Fibroblast of skin of abdomen (primary cell): ENCODE measurements around the gene PGAM2.
A peak's percentile ranks its signal among the peaks of the same experiment; 100 is the strongest.
"Not testable (repeated sequence)": the region's sequence is repeated elsewhere in the genome, so short reads cannot be mapped to it uniquely, and the experiment has no call there.

Experiments
- DNase-seq: peaks from one replicate; pipeline ENCODE4 v3.0.0-alpha.2; 2013

Gene PGAM2

DNA sequence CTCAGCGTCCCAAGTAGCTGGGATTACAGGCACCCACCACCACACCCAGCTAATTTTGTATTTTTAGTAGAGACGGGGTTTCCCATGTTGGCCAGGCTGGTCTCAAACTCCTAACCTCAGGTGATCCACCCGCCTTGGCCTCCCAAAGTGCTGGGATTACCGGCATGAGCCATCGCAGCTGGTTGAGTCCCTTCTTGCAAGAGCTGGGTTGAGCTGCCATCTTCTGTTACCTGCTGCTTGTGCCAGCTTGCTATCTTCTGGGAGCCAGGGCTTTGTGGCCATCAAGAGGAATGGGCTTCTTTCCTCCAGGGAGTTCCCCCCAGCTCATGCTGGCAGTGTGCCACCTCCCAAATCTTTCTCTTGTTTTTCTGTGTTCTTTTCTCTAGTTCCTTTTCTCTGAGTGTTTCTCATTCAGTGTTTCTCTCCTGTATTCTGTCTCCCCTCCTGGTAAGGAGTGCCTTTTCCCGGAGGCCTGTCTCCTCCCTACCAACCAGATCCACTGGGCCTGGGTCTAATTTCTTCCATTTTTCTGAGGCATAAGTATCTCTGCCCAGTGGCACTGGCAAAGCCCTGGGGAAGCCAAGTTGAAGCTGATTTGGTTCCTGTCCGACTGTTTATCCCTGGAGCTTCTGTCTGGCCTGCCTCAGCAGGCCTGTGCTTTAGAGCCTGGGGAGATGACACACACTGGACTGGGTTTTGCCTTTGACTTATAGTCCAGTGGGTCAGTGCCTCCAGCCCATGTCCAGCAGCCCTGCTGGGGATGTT, 17.2 kb downstream of the PGAM2 start:
- DNase-seq = no peak

DNA sequence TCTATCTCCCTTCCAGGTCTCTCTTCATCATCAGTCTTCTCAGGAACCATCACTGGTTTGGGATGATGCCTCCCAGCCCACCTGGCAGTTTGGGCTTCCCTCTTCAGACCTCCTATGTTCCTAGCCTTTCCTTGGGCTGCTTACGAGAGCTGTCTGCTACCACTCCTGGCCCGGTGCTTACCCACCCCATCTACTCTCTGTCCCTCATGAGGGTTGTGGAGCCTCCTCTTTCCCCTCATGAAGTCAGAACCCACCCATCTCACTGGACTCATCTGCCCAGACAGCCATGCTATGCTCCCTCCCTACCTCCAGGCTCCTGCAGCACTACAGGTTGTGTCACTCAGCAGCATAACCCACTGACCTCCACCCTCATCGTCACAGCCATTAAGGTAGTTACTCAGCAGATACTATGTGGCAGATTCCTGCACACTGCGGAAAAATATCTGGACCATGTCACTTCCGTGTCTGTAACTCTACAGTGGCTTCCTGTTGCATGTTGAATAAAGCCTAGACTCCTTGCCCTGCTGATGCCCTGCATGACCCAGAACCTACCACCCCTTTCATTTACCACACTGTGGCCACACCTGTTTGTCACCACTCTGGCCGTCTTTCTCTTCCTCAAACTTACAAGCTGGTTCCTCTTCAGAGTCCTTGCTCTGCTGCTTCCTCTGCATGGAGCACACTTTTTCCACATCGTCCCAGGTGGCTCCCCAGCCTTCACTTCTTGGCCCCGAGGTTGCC, 18.9 kb downstream of the PGAM2 start:
- no peak for DNase-seq

DNA sequence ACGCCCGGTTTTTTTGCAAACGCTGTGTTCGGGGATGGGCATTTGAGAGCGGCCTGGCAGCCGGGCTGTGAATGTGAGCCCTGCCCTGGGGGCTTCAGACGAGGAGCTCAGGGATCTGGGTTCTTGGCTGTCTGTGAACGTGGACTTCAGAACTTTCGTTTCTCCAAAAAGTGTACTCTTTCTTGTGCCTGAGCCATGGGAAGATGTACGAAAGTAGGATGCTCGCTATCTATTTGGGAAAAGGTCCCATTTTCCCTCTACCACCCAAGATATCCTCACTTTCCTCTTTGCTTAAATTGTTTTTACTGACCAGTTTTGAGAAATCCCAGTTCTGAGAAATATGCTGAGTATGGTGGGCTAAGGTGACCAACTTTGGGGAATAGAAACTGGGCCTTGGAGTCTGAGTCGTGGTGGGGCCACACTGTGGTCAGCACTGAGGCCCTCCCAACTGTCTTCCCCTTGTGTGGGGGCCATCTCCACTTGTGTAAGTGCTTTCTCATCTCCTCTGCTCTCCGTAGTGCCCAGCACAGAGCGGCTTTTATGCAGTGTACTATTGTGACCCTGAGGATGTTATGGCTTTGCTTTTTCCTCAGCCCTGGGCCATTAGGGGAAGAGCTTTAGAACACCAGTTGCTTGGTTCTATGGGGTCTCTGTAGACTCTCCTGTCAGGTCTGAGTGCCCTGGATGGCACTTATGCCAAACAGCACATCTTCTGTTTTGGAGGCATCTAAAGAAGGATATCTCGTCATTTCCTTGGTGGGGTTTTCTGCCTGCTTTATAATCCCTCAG, 19.9 kb downstream of the PGAM2 start:
- DNase-seq = no peak

DNA sequence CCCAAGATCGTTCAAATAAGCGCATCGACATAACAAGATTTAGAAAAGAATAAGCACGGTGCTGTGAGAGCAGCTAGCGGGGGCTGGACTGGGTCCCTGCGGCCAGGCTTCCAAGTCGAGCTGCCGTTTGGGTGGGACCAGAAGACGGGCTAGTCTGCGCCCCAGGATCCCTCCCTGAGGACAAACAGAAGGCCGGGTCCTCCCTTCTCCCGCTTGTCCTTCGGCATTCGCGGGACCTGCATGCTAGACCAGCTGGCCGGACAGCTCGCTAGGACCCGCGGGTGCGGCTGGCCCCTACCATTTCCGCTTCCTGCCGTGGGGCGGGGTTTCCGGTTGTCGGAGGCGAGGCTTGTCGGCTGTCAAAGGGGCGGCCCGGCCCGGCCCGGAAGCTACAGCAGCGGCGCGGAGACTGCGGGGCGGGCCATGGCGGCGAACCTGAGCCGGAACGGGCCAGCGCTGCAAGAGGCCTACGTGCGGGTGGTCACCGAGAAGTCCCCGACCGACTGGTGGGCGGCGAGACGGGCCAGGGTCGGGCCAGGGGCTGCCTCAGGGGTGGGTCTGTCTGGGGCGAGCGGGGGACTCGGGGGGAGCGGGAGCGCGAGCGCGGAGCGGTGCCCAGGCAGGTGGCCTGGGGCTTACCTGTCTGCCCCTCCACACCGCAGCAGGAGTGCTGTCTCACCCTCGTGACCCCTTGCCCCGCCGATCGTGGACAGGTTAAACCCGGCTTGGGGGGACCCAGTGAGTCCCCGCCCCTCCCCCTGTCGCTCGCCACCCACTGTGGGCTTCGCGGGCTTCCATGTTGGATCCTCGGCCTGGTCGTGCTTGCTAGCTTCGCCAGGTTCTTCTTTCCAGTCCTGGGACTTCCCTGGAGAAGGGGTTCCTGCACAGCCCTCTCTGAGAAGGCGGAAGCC, 20.8 kb downstream of the PGAM2 start, which contains the start of gene DBNL:
DBNL (plus strand) TSS at position 388 of the 911 bp plus-strand sequence; CDS start at position 424, 36 bp downstream.
- peak; percentile 80 for DNase-seq

DNA sequence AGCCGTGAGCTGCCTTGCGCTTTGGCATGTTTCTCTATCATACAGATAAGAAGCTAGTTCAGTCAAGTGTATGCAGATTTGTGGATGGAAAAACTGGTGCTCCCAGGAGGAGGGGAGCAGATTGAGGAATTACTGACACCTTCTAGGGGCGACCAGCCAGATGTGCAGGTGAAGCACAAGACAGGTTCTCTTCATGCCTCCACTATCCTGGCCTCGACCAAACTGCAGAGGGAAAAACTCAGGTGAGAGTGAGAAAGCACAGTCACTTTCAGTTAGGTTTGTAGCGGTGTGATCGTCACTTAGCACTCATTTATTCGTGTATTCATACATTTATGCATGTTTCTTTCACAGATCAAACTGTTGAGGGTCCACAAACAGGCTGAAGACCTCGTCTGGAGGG, 21.5 kb downstream of the PGAM2 start:
- DNase-seq = no peak

DNA sequence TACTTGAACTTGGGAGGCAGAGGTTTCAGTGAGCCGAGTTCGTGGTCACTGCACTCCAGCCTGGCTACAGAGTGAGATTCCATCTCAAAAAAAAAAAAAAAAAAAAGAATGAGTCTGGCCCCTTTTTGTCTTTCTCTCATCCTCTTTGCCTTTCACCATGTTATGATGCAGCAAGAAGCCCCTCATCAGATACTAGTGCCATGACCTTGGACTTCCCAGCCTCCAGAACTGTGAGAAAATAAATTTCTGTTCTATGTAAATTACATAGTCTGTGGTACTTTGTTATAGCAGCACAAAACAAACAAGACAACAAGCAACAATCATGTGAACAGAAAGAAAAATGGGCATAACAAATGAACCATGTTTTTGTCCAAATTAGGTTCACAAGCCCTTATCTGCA, 23.1 kb downstream of the PGAM2 start:
- DNase-seq = no peak

DNA sequence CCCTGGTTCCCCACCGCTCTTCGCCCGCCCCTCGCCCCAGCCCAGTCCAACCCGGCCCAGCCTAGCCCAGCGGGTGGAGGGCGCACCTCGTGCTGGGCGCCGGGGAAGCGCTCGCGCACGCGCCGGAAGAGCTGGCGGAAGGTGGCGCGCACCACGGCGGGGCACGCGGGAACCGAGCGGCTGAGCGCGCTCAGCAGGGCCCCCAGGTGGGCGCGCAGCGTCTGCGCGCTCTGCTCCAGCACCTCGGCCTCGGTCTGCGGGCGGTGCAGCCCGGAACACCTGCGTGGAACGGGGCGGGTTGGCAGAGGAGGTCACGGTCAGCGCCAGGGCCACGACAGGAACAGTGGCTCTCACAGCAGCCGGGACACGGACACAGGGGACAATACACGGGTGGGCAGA, 24.9 kb downstream of the PGAM2 start:
- not testable (repeated sequence) for DNase-seq

DNA sequence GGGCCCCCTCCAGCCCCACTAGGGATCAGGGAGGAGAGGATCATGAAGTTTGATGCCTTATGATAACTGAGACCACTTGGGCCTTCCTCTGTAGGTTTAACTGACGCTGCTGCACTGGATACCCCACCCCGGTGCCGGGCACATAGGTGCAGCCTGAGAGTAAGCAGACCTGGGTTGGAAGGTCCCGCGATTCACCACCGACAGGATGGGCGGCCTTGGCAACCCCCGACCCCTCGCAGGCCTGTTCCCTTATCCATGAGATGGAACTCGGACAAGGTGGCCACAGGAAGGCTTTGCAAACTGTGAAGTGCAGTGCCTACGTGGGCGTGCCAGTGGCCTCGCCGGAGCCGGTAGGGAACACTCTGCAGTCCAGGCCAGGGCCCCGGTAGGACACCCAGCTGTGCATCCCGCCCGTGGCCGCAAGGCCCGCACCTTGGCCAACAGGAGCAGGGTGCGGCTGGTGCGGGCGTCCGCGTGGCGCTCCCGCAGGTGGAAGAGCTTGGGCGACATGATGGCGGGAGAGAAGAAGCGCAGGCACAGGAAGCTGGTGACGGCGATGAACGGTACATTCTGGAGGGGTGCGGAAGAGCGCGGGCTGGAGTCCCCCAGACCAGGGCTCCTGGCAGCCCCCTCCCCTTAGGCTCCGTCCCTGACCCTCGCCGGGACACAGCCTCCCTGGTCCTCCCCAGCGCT, 25.4 kb downstream of the PGAM2 start:
- not testable (repeated sequence) for DNase-seq

DNA sequence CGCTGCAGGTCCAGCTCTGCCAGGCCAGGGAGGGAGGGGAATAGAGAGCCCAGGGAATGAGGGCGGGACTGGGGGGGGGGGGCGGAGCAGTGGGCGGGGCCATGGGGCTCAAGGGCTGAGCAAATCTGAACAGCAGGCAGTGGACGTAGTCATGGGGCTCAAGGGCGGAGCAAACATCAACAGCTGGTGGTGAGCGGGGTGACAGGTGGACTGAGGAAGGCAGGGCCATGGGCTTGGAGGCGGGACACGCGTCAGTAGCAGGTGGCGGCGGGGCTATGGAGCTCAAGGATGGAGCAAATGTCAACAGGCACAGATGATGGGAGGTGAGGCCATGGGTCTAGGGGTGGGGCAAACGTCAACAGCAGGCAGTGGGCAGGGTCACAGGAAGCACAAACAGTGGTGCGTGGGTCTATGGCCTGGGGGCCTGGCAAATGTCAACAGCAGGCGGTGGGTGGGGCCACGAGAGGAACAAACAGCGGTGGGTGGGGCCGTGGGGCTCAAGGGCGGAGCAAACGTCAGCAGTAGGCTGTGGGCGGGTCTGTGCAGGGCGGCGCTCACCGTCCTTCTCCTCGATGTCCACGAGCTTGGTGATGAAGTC, 26.3 kb downstream of the PGAM2 start:
- peak; percentile 4 for DNase-seq

DNA sequence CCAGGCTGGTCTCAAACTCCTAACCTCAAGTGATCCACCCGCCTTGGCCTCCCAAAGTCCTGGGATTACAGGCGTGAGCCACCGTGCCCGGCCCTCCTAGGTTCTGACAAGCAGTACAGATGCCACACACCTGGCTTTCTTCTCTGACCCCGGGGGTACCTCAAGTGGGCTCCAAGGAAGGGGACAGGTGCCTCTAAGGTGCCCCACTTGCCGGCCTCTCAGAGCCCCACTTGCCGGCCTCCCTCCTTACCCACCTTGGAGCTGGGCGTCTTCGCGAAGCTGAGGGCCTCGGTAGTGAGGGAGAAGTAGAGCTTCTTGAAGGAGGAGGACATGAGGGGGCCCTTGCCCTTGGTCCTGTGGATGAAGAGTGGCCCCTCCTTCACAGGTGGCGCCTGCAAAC, 26.8 kb downstream of the PGAM2 start:
- DNase-seq = not testable (repeated sequence)

DNA sequence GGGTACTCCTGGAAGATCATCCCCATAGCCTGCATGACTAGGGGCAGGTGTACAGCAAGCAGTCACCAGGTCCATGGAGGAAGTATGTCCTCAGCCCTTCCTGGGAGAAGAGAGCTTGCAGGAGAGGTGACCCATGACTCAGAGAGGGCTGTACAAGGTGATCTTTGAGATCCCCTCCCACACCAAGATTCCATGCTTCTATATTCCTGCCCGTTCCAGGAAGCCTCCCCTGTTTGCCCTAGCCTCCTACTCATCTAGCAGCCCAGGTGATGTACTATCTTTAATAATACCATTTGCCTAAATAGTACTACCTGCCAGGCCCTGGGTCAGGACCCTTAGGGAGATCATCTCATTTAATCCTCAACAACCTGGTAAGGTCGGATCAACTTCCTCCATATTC, 27.4 kb downstream of the PGAM2 start:
- DNase-seq = not testable (repeated sequence)

DNA sequence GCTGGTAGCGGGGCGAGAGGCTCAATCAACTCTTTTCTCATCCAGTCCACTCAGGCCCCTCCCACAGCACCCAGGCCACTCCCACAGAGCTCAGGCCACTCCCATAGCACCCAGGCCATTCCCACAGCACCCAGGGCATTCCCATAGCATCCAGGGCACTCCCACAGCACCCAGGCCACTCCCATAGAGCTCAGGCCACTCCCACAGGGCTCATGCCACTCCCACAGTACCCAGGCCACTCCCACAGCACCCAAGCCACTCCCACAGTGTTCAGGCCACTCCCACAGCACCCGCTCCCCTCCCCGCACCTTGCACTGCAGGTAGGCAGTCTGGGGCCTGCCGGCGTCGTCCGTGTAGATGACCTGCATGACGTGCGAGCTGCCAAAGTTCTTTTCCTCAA, 29.0 kb downstream of the PGAM2 start:
- DNase-seq = not testable (repeated sequence)

DNA sequence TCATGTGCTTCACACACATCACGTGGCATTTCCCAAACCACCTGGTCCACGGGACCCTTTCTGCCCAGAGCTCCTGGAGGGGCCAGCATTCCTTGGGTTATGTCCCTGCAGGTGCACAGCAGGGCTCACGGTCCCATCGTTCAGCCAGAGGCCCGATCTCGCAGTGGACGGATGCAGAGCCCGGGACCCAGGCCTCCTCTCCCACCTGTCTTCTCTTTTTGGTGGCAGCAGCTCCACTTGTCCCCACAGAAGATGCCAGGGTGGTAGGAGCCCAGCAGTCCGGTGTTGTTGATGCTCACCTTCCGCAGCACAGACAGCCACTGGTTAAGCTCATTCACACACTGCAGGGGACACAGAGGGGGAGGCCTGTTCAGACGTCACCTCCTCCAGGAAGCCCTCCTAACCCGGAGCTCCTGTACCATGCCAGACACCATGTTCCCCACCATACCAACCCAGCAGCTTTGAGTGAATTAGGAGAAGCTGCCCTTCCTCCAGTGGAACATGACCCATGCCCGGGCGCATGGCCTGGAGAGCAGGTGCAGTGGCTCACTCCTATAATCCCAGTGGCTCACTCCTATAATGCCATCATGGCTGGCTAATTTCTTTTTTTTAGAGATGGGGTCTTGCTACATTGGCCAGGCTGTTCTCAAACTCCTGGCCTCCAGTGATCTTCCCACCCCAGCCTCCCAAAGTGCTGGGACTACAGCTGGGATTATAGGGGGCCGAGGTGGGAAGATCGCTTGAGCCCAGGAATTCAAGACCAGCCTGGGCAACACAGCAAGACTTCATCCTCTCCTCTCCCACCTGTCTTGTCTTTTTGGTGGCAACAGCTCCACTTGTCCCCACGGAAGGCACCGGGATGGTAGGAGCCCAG, 31.2 kb downstream of the PGAM2 start:
- not testable (repeated sequence) for DNase-seq

DNA sequence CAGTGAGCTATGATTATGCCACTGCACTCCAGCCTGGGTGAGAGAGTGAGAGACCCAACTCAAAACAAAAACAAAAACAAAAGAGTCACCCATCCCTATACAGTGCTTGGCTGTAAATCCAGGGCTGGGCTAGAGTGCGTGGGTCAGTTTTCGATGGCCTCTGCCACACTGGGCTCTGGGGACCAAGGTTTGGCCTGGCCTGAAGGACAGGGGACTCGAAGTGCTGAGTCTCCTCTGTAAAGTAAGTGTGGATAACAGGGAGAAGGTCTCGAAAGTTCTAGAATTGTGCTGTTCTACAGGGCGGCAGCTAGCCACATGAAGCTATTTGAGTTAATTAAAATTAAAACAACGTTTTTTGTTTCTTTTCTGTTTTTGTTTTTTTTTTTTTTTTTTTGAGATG, 33.3 kb downstream of the PGAM2 start:
- DNase-seq = not testable (repeated sequence)

DNA sequence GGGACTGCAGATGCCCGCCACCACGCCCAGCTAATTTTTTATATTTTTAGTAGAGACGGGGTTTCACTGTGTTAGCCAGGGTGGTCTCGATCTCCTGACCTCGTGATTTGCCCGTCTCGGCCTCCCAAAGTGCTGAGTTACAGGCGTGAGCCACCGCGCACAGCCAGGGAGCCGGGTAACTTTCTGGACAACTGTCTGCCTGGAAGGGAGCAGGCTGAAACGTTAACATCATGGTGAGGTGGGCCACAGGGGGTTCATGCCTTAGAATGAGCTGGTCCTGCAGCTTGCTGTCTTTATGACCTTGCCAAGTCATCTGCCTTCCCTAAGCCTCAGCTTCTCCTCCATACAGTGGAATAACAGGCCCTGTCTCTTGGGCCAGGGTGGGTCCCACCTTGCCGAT, 34.0 kb downstream of the PGAM2 start:
- DNase-seq = not testable (repeated sequence)

DNA sequence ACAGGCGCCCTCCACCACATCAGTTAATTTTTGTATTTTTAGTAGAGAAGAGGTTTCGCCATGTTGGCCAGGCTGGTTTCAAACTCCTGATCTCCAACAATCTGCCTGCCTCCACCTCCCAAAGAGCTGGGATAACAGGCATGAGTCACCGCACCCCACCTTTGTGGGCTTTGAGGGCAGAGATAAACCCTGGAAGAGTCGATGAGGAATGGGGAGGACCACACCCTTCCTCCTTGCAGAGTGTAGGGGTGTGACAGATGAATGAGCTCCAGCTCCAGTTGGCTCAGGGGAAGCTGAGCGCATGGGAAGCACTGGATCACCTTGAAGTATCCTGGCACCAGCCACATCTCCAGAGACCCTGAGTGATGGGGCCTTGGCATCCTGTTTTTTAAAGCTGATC, 35.3 kb downstream of the PGAM2 start:
- DNase-seq = not testable (repeated sequence)

DNA sequence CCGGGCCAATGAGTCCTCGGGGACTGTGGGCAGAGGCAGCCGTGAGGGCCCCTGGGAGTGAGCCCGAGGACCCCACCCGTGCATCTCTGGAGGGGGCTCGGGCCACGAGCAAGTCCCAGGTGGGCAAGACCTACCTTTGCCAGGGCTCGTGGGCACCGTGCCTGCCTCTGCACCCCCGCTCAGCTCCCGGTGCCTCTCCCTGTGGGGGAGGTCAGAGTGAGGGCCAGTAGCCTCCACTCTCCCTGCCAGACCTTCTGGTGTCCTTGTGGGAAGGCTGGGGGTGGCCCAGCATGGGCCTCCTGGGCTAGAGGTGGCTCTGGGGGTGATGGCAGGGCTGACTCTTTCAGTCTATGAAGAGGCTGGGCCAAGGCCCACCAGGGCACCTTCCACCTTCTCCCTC, 35.9 kb downstream of the PGAM2 start:
- DNase-seq = not testable (repeated sequence)

DNA sequence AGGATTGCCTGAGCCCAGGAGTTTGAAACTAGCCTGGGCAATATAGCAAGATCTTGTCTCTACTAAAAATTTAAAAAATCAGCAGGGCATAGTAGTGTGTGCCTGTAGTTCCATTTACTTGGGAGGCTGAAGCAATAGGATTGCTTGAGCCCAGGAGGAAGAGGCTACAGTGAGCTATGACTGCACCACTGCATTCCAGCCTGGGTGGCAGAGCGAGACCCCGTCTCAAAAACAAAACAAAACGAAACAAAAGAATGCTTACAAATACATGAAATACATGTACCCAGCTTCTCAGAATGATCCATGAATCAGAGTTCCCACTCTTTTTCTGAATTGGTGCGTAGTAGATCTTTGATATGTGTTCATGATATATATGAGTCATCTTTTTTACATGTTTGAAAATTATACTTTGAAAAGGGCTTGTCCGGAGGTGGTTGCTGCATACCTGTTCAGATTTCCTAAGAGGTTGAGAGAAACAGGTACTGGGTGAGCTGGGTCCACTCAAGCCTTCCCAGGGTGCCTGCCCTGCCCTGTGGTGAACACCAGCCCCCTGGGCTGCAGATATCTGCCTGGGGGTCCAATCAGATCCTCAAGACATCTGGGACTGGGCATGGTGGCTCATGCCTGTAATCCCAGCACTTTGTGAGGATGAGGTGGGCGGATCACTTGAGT, 42.4 kb downstream of the PGAM2 start:
- not testable (repeated sequence) for DNase-seq

DNA sequence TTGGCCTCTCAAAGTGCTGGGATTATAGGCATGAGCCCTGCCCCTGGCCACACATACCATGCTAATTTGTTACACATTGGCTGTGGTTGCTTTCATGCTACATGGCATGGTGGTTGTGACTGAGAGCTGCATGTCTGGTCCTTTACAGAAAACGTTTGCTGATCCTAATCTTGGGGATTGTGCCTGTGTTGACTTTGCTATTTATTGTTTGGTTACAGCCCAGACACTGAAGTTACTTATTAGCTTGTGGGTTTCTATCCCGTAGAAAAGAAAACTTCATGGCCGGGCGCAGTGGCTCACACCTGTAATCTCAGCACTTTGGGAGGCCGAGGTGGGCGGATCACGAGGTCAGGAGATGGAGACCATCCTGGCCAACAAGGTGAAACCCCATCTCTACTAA, 43.3 kb downstream of the PGAM2 start:
- DNase-seq = not testable (repeated sequence)
